H9 (cell line): ENCODE data around the gene GPR153. TPM values are rescaled to one million over a fixed set of nuclear protein-coding genes. Genes with fewer than 3 reads are reported as not detected.

Source experiments
- DNase-seq: peaks from one replicate; pipeline ENCODE4 v3.0.0-alpha.2; 2017
- H2AFZ ChIP-seq: one replicate; pipeline ENCODE4 v1.6.1; 2013; ENCODE audit warnings: mild to moderate bottlenecking, low read length, control low read depth, moderate library complexity
- H2AK5ac ChIP-seq: 2 replicates; pipeline ENCODE4 v1.6.1; 2013; ENCODE audit warnings: low read length, control low read depth, mixed read lengths; ENCODE audit not compliant: insufficient read length
- H2BK120ac ChIP-seq: one replicate; pipeline ENCODE4 v1.6.1; 2013; ENCODE audit warnings: low read depth, mild to moderate bottlenecking, low read length, control low read depth, inconsistent platforms; ENCODE audit not compliant: poor library complexity, severe bottlenecking
- H2BK12ac ChIP-seq: 2 replicates; pipeline ENCODE4 v1.6.1; 2013; ENCODE audit warnings: low read length, control low read depth, mixed read lengths, low read depth; ENCODE audit not compliant: insufficient read length
- H2BK15ac ChIP-seq: 2 replicates; pipeline ENCODE4 v1.6.1; 2013; ENCODE audit warnings: low read depth, low read length, control low read depth
- H2BK20ac ChIP-seq: one replicate; pipeline ENCODE4 v1.6.1; 2013; ENCODE audit warnings: low read depth, mild to moderate bottlenecking, low read length, control low read depth, inconsistent platforms; ENCODE audit not compliant: poor library complexity, severe bottlenecking
- H2BK5ac ChIP-seq: 2 replicates; pipeline ENCODE4 v1.6.1; 2013; ENCODE audit warnings: low read length, control low read depth, mixed read lengths; ENCODE audit not compliant: insufficient read length
- H3K14ac ChIP-seq: 2 replicates; pipeline ENCODE4 v1.6.1; 2013; ENCODE audit warnings: low read length, control low read depth; ENCODE audit not compliant: insufficient read depth
- H3K18ac ChIP-seq: 2 replicates; pipeline ENCODE4 v1.6.1; 2013; ENCODE audit warnings: low read depth, mild to moderate bottlenecking, mixed read lengths, low read length, control low read depth; ENCODE audit not compliant: insufficient read length
- H3K23ac ChIP-seq: 2 replicates; pipeline ENCODE4 v1.6.1; 2013; ENCODE audit warnings: low read length, control low read depth, mixed read lengths, low read depth; ENCODE audit not compliant: insufficient read length
- H3K23me2 ChIP-seq: 2 replicates; pipeline ENCODE4 v1.6.1; 2013; ENCODE audit warnings: low read depth, mild to moderate bottlenecking, mixed read lengths, low read length, control low read depth; ENCODE audit not compliant: insufficient read length, poor library complexity, severe bottlenecking
- H3K27ac ChIP-seq: 2 replicates; pipeline ENCODE4 v1.5.1; 2013; ENCODE audit warnings: low read length, control low read depth, mixed read lengths, low read depth; ENCODE audit not compliant: insufficient read length
- H3K27me3 ChIP-seq: 2 replicates; pipeline ENCODE4 v1.6.1; 2013; ENCODE audit warnings: low read length, control low read depth, inconsistent platforms; ENCODE audit not compliant: insufficient read depth
- H3K4ac ChIP-seq: 2 replicates; pipeline ENCODE4 v1.6.1; 2013; ENCODE audit warnings: low read depth, mild to moderate bottlenecking, control low read depth, inconsistent platforms, low read length, moderate library complexity
- H3K4me1 ChIP-seq: 2 replicates; pipeline ENCODE4 v1.6.1; 2013; ENCODE audit warnings: low read length, control low read depth, inconsistent platforms; ENCODE audit not compliant: insufficient read depth
- H3K4me2 ChIP-seq: 2 replicates; pipeline ENCODE4 v1.6.1; 2013; ENCODE audit warnings: low read length, control low read depth, mixed read lengths; ENCODE audit not compliant: insufficient read length, insufficient read depth
- H3K56ac ChIP-seq: 2 replicates; pipeline ENCODE4 v1.6.1; 2013; ENCODE audit warnings: low read depth, mild to moderate bottlenecking, mixed read lengths, low read length, control low read depth; ENCODE audit not compliant: insufficient read length
- H3K79me1 ChIP-seq: 2 replicates; pipeline ENCODE4 v1.6.1; 2013; ENCODE audit warnings: low read depth, mild to moderate bottlenecking, moderate library complexity, low read length, control low read depth, inconsistent platforms; ENCODE audit not compliant: insufficient read depth, poor library complexity, severe bottlenecking
- H3K79me2 ChIP-seq: 2 replicates; pipeline ENCODE4 v1.6.1; 2013; ENCODE audit warnings: low read length, control low read depth, inconsistent platforms; ENCODE audit not compliant: insufficient read depth
- H3K9ac ChIP-seq: 2 replicates; pipeline ENCODE4 v1.6.1; 2013; ENCODE audit warnings: low read length, control low read depth, mixed read lengths; ENCODE audit not compliant: insufficient read length; ENCODE audit errors: extremely low read depth
- H3K9me3 ChIP-seq: one replicate; pipeline ENCODE4 v1.6.1; 2013; ENCODE audit warnings: low read depth, low read length, inconsistent platforms; ENCODE audit not compliant: control insufficient read depth
- H3T11ph ChIP-seq: one replicate; pipeline ENCODE4 v1.6.1; 2013; ENCODE audit warnings: mild to moderate bottlenecking, low read length, control low read depth, inconsistent platforms
- H4K20me1 ChIP-seq: one replicate; pipeline ENCODE4 v1.6.1; 2013; ENCODE audit not compliant: control insufficient read depth, insufficient read length, insufficient read depth
- H4K5ac ChIP-seq: 2 replicates; pipeline ENCODE4 v1.6.1; 2013; ENCODE audit warnings: low read depth, mild to moderate bottlenecking, mixed read lengths, low read length, control low read depth; ENCODE audit not compliant: insufficient read length
- H4K8ac ChIP-seq: replicated peaks from 2 replicates; pipeline ENCODE4 v1.6.1; 2013; ENCODE audit warnings: low read length, control low read depth, mixed read lengths, low read depth; ENCODE audit not compliant: insufficient read length
- H4K91ac ChIP-seq: 2 replicates; pipeline ENCODE4 v1.6.1; 2013; ENCODE audit warnings: low read depth, mild to moderate bottlenecking, moderate library complexity, mixed read lengths, low read length, control low read depth; ENCODE audit not compliant: insufficient read length
- H3K27ac Mint-ChIP-seq, 3 experiments: 2 replicates in 2 of 3; 3 replicates in 1 of 3; pipeline ENCODE4 v1.8.0; 2020 to 2021; ENCODE audit warnings: mixed read lengths in 3 of 3, mild to moderate bottlenecking in 1 of 3, moderate library complexity in 1 of 3
- H3K27me3 Mint-ChIP-seq: 2 replicates; pipeline ENCODE4 v1.8.0; 2021; ENCODE audit warnings: low read depth, mild to moderate bottlenecking, moderate library complexity, mixed read lengths
- H3K36me3 Mint-ChIP-seq, 3 experiments: 2 replicates in 2 of 3; 3 replicates in 1 of 3; pipeline ENCODE4 v1.8.0; 2020 to 2021; ENCODE audit warnings: low read depth in 3 of 3, mixed read lengths in 3 of 3; ENCODE audit not compliant: insufficient read depth in 1 of 3
- H3K4me1 Mint-ChIP-seq, 2 experiments: 2 replicates each; pipeline ENCODE4 v1.8.0; 2020; ENCODE audit warnings: mixed read lengths in 2 of 2
- H3K4me3 Mint-ChIP-seq, 2 experiments: 2 replicates in 1 of 2; 3 replicates in 1 of 2; pipeline ENCODE4 v1.8.0; 2020 to 2021; ENCODE audit warnings: mild to moderate bottlenecking in 2 of 2, mixed read lengths in 2 of 2, moderate library complexity in 1 of 2
- H3K9me3 Mint-ChIP-seq, 2 experiments: 2 replicates in 1 of 2; 3 replicates in 1 of 2; pipeline ENCODE4 v1.8.0; 2020; ENCODE audit warnings: mild to moderate bottlenecking in 2 of 2, mixed read lengths in 2 of 2, moderate library complexity in 1 of 2
- CTCF ChIP-seq: fragments of 200-600 bp; sonication (generic); conservative IDR thresholded peaks from 3 replicates; pipeline ENCODE4 v1.8.0; 2021; ENCODE audit warnings: antibody characterized with exemption, mild to moderate bottlenecking
- WGBS: extraction: QIAGEN DNeasy Blood & Tissue Kit; methylation state at CpG from one replicate; pipeline ENCODE4 v1.1.7; 2013; ENCODE audit warnings: missing lambda C conversion rate, low lambda C conversion rate, mixed read lengths; ENCODE audit not compliant: insufficient read length; ENCODE audit errors: extremely low coverage; 5-methylcytosine and 5-hydroxymethylcytosine counted together
- total RNA-seq: library from RNA; stranded (reverse); gene quantifications from 2 replicates; pipeline ENCODE4 v1.2.1, GENCODE V29; 2021

GPR153 gene
- total RNA-seq, 1 experiment from 2014 or later = 8.9 TPM

- H4K91ac ChIP-seq = no peak overlapping the region
- no peaks in the 10 kb centered on the region for H3K4me1 ChIP-seq
- no peak for TF ChIP-seq CTCF
- H3K23me2 ChIP-seq = no peaks in the 10 kb centered on the region
- no peak overlapping the region for H4K8ac ChIP-seq
- no peak overlapping the region for H3K27ac ChIP-seq
- Mint-ChIP-seq H3K9me3 (no peaks in the 10 kb centered on the region), H3K27ac (peak overlapping the region in 2 of 3 experiments; percentile 50 to 77; a peak in 4 of 7 replicates), H3K4me1 (peaks cover 0 to 3% of the 10 kb centered on the region in 2 experiments; a peak in 2 of 4 replicates), H3K4me3 (no peak overlapping the region; a peak in 1 of 5 replicates), H3K36me3 (peaks cover 41 to 85% (median 60%) of the 10 kb centered on the region in 3 experiments; a peak in 6 of 7 replicates), H3K27me3 (no peaks in the 10 kb centered on the region)
- no peaks in the 10 kb centered on the region for H3K79me2 ChIP-seq
- no peak overlapping the region for H3K4me2 ChIP-seq
- H3K23ac ChIP-seq = no peak overlapping the region
- no peak overlapping the region for H4K5ac ChIP-seq
- no peak overlapping the region for H3T11ph ChIP-seq
- H2AK5ac ChIP-seq = no peak overlapping the region
- H2BK15ac ChIP-seq = no peak overlapping the region
- no peak overlapping the region for H2BK12ac ChIP-seq
- no peaks in the 10 kb centered on the region for H4K20me1 ChIP-seq
- H3K9ac ChIP-seq = no peak overlapping the region
- H2AFZ ChIP-seq = no peak overlapping the region
- no peak overlapping the region for H3K18ac ChIP-seq
- no peak overlapping the region for H2BK5ac ChIP-seq
- no peaks in the 10 kb centered on the region for H3K27me3 ChIP-seq
- no peaks in the 10 kb centered on the region for H3K9me3 ChIP-seq
- no peak overlapping the region for H3K14ac ChIP-seq
- H3K79me1 ChIP-seq = peaks cover 3% of the 10 kb centered on the region
- no peak overlapping the region for H3K56ac ChIP-seq
- H2BK120ac ChIP-seq = no peak overlapping the region
- H2BK20ac ChIP-seq = no peak overlapping the region
- no peak overlapping the region for H3K4ac ChIP-seq
- DNase-seq = no peak
- no CpG with 5 or more reads among the region's 8 CpGs for WGBS
Measured at GRCh38 chr1:6225651-6226050, 35.2 kb downstream of the GPR153 start.
